Activated CD4-positive, alpha-beta memory T cell treated with anti-CD3 and anti-CD28 coated beads for 36 hours (primary cell): ENCODE measurements around the gene COL4A2. TPM values are rescaled to one million over a fixed set of nuclear protein-coding genes. Genes with fewer than 3 reads are reported as not detected.

ENCODE experiments used
- CTCF ChIA-PET: fragments of 350-600 bp; sonication (Branson Sonifier 250); formaldehyde crosslinking; loops from one replicate; lab custom pipeline; 2021; ENCODE audit warnings: antibody characterized with exemption, inconsistent platforms; lab: Charles Lee
- POLR2A ChIA-PET: fragments of 350-600 bp; sonication (Branson Sonifier 250); formaldehyde crosslinking; loops from one replicate; lab custom pipeline; 2021; ENCODE audit warnings: antibody characterized with exemption; lab: Charles Lee
- DNase-seq: peaks from one replicate; pipeline ENCODE4 v3.0.0-alpha.2; 2020
- H3K27ac Mint-ChIP-seq: one replicate; pipeline ENCODE4 v1.8.0; 2021; ENCODE audit warnings: mixed read lengths
- H3K27me3 Mint-ChIP-seq: one replicate; pipeline ENCODE4 v1.8.0; 2021; ENCODE audit warnings: mixed read lengths
- H3K36me3 Mint-ChIP-seq: one replicate; pipeline ENCODE4 v1.8.0; 2021; ENCODE audit warnings: mixed read lengths
- H3K4me1 Mint-ChIP-seq: one replicate; pipeline ENCODE4 v1.8.0; 2021; ENCODE audit warnings: low read depth, mixed read lengths
- H3K4me3 Mint-ChIP-seq: one replicate; pipeline ENCODE4 v1.8.0; 2021; ENCODE audit warnings: mild to moderate bottlenecking, mixed read lengths
- H3K9me3 Mint-ChIP-seq: one replicate; pipeline ENCODE4 v1.8.0; 2021; ENCODE audit warnings: mixed read lengths
- intact Hi-C: fragments of 100-400 bp; cut with micrococcal nuclease; formaldehyde crosslinking; loops from one replicate; pipeline ENCODE4 v1.15.1; 2023
- total RNA-seq, 2 experiments: library from RNA; stranded (reverse); gene quantifications; one replicate each; pipeline ENCODE4 v1.2.3, GENCODE V29; 2021

Gene COL4A2
- total RNA-seq, 2 experiments from 2014 or later = not detected

DNA sequence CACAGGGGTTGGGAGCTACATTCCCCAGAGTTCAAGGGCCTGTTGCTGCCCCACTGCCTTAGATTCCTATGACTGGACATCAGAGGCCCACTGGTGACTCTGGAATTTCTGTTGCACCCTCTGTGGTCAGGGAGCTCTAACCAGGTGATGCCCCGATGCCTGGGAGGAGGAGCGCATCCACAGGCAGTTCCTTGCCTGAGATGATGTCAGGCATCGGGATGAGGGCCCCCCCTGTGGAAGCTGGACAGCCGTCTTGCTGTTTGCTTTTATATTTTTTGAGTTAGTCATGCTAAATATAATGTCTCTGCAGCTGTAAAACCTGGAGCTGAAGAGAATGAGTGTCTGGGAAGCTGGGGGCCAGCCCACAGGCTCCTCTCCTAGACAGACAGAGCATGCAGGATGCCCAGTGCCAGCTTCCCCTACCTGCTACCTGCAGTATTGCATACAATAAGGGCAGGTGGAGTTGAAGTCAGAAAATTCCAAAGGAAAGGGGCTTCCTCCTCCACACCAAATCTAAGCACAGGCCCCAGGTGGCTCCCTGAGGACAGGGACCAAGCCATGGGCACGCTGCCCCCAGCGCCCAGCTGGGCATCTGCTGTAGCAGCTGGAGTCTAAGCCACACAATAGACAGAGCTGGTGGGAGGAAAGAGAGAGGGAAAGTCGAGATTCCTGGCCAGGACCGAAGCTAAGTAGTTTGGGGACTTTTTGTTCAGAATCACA lies 16.2 kb downstream of the COL4A2 start:
- ChIA-PET CTCF (no interaction called here), POLR2A (interaction anchor here (0.6 kb wide), 1 partner anchor 32 kb away, joined by 3 read pairs; no protein-coding TSS in a partner anchor)
- no peaks in the 10 kb centered on the region for H3K36me3 Mint-ChIP-seq
- H3K9me3 Mint-ChIP-seq = no peaks in the 10 kb centered on the region
- peaks cover 5% of the 10 kb centered on the region for H3K4me1 Mint-ChIP-seq
- intact Hi-C loops = no loop called here
- peaks cover 30% of the 10 kb centered on the region for H3K27me3 Mint-ChIP-seq
- H3K27ac Mint-ChIP-seq = no peak overlapping the region
- no peak for DNase-seq
- H3K4me3 Mint-ChIP-seq = no peak overlapping the region

DNA sequence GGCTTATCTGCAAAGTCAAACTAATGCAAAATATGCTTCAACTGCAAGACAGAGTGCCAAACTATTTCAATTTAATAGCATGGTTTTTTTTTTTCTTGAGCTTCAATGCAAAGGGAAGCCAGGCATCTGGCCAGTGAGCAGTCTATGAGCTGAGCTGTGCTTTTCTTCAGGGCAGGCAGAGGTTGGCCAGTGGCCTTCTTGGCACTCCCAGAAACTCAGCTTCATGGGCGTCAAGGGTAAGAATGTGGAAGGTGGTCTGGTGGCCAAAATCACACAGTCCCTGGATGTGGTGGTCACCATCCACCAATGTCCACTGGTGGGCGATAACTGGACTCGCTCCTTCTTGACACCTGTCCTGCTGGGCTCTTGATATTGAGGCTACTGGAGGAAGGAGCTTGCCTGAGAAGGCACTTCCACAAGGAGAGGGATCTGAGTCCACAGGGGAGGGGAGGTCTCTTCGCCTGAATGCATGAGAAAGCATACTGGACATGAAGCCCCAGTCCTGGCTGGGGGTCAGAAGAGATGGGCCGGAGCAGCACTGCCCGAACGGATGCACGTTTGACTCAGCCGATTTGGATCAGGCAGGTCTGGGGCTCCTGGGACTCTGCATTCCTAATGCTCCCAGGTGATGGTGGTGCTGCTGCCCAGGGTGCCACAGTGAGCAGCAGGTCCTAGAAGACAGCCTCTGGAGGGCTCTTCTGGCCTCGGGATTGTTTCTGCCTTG lies 17.1 kb downstream of the COL4A2 start:
- DNase-seq = no peak
- Mint-ChIP-seq H3K4me1 (peaks cover 5% of the 10 kb centered on the region), H3K9me3 (no peaks in the 10 kb centered on the region), H3K4me3 (no peak overlapping the region), H3K27ac (no peak overlapping the region), H3K27me3 (peaks cover 30% of the 10 kb centered on the region), H3K36me3 (no peaks in the 10 kb centered on the region)
- POLR2A ChIA-PET = no interaction called here
- CTCF ChIA-PET = no interaction called here
- intact Hi-C loops = no loop called here

DNA sequence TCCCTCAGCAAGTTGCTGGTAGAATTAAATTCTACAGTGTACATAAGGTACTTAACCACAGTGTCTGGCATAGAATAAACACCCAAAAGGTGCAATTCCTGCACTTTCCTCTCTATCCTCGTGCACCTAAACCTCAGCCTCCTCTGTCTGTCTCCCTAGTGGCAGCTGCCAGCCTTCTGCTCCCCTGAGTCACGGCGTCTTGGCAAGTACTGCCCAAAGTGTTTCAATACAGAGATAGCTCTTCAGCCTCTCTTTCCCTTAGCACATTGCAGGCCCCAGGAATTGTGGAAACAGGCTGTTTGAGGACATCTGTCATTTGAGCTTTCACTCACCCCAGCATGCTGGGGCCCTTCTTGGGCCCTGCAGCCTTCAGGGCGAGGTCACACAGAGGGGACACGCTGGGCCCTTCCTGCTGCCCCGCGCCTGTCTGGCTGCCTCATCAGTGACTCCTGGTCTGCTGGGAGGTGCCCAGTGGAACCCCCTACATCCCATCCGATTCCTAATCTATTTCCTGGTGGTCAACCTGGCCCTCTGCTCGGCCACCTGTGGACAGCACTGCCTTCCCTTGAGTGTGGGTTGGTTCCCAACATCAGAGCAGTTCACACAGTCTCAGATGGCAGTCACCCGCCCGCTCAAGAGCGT lies 19.3 kb downstream of the COL4A2 start:
- H3K9me3 Mint-ChIP-seq = no peaks in the 10 kb centered on the region
- H3K4me1 Mint-ChIP-seq = no peaks in the 10 kb centered on the region
- peaks cover 30% of the 10 kb centered on the region for H3K27me3 Mint-ChIP-seq
- no peaks in the 10 kb centered on the region for H3K36me3 Mint-ChIP-seq
- no peak overlapping the region for H3K4me3 Mint-ChIP-seq
- CTCF ChIA-PET = no interaction called here
- intact Hi-C loops = no loop called here
- DNase-seq = no peak
- POLR2A ChIA-PET = no interaction called here
- no peak overlapping the region for H3K27ac Mint-ChIP-seq

DNA sequence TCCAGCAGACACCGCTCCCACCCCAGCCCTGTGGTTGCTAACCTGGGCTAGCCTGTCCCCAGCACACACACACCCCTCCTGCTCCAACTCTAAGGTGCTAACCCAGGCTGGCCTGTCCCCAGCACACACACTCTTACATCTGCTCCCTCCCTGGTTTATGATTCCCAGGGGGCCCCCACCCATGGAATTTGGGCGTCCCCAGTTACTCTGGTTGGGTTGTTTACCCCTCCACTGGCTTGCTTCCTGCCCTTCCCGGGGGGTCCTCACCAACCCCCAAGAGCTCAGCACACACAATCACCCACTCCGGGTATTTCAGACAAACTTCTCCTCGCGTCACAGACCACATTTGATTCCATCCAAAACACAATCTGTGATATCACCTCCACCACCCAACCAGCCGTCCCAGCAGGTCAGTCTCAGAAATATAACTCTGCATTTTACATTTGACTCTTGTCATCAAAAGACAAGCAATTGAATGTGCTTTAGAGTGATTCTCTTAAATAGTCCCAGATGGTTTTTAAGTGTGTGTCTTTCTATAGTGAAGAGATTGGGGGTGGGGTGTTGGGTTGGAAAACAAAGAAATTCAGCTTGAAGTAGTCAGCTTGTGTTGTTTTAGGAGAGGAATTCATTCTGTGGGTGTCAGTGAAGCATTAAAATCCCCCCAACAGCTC lies 20.1 kb downstream of the COL4A2 start:
- Mint-ChIP-seq H3K36me3 (no peaks in the 10 kb centered on the region), H3K4me3 (no peak overlapping the region), H3K9me3 (no peaks in the 10 kb centered on the region), H3K27me3 (peaks cover 24% of the 10 kb centered on the region), H3K27ac (no peak overlapping the region), H3K4me1 (no peaks in the 10 kb centered on the region)
- ChIA-PET POLR2A (no interaction called here), CTCF (no interaction called here)
- intact Hi-C loops = no loop called here
- DNase-seq = no peak

DNA sequence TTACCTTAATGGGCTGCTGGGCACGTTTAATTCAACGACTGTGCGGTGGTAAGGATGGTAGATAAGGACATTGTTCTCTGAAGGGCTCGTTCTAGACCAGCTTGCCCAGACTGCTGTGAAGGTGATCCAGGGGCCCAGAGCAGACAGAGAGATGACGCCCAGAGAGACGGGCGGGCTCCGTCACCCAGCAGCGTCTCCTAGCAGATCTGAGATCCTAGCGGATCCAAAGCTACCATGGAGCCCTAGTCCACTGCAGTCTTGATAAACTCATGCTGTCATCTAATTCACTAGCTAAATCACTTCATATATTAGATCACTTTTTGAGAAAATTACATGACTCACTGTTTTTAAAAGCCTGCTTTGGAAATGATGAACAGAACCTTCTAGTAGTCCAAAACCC lies 21.5 kb downstream of the COL4A2 start:
- POLR2A ChIA-PET = no interaction called here
- H3K27ac Mint-ChIP-seq = no peak overlapping the region
- H3K9me3 Mint-ChIP-seq = no peaks in the 10 kb centered on the region
- H3K27me3 Mint-ChIP-seq = peaks cover 22% of the 10 kb centered on the region
- CTCF ChIA-PET = no interaction called here
- DNase-seq = no peak
- intact Hi-C loops = no loop called here
- no peaks in the 10 kb centered on the region for H3K4me1 Mint-ChIP-seq
- H3K36me3 Mint-ChIP-seq = no peaks in the 10 kb centered on the region
- H3K4me3 Mint-ChIP-seq = no peak overlapping the region

DNA sequence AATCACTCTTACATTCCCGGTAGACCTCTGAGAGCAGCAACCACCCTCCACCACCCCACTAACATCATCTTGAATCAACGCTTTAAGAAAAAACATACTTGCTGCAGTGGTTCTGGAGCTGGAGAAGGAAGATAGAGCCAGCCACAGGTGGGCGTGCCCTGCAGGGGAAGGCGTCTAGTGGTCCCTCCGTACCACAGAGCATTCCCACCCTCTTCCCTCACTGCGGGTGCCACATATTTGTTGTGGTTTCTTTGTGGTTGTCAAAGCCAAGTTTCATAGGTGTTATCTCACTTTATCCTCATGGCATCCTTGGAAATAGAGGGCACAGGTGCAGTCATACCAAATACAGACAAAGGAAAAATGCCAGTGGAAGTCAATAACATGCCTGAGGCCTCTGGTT lies 22.2 kb downstream of the COL4A2 start:
- no peak overlapping the region for H3K27ac Mint-ChIP-seq
- peaks cover 20% of the 10 kb centered on the region for H3K27me3 Mint-ChIP-seq
- ChIA-PET POLR2A (no interaction called here), CTCF (no interaction called here)
- H3K4me1 Mint-ChIP-seq = no peaks in the 10 kb centered on the region
- intact Hi-C loops = no loop called here
- H3K9me3 Mint-ChIP-seq = no peaks in the 10 kb centered on the region
- no peak for DNase-seq
- no peak overlapping the region for H3K4me3 Mint-ChIP-seq
- no peaks in the 10 kb centered on the region for H3K36me3 Mint-ChIP-seq

DNA sequence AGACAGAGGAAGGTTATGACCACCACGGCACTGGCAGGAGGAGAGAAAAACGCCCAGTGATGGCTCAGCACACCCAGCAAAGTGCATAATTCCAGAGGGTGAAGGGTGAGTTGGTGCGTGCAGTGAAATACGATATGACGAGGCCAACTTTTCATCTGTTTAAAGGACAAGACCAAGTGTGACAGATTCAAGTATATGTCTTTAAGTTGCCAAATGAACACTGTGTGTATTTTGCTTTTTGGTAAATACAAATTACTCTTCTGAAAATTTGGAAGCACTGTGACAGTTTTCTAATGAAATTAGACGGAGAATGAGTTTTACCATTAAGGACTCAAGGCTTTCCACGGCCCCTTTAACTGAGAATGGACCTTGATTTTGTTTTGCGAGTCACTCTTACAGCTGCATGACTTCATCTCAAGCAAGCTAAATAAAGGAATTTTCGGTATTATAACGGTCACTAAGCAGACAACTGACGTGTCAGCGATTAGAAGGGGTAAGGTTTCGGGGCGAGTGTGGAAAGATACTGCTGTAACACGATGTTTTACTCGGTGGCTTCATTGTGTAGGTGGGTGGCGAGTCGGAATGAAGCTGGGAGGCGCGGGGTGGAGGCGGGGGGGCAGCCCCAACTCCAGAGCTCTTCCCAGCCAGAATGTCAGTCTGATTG lies 22.8 kb downstream of the COL4A2 start:
- H3K36me3 Mint-ChIP-seq = no peaks in the 10 kb centered on the region
- DNase-seq = no peak
- ChIA-PET POLR2A (no interaction called here), CTCF (no interaction called here)
- no peak overlapping the region for H3K4me3 Mint-ChIP-seq
- intact Hi-C loops = no loop called here
- H3K27ac Mint-ChIP-seq = no peak overlapping the region
- H3K27me3 Mint-ChIP-seq = peaks cover 16% of the 10 kb centered on the region
- no peaks in the 10 kb centered on the region for H3K4me1 Mint-ChIP-seq
- peaks cover 5% of the 10 kb centered on the region for H3K9me3 Mint-ChIP-seq

DNA sequence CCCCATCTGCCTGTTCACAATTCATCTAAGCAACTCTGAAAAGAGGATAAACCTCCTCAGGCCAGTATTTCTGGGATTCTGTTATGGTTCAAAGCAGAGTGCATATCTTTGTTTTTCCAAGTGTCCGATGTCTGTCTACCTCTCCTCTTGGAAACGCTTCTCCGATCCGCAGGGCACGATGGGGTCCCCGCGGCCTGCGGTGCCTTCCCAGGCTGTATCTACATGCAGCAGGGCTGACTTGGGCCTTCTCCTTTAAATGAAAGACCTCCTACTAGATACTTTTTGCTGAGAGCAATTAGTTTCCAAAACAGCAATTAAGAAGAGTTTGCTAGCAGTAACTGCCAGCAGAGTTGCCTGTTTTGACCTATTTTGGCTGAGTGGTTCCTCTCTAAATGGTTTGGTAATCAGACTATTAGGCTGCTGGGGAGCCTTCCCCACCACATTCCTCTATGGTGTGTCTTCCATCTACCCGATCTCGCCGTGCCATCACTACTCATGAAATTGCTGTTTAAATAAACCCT lies 23.5 kb downstream of the COL4A2 start:
- DNase-seq = no peak
- intact Hi-C loops = no loop called here
- ChIA-PET POLR2A (no interaction called here), CTCF (no interaction called here)
- Mint-ChIP-seq H3K4me1 (no peaks in the 10 kb centered on the region), H3K27ac (no peak overlapping the region), H3K4me3 (no peak overlapping the region), H3K27me3 (peaks cover 18% of the 10 kb centered on the region), H3K9me3 (peaks cover 10% of the 10 kb centered on the region), H3K36me3 (no peaks in the 10 kb centered on the region)

DNA sequence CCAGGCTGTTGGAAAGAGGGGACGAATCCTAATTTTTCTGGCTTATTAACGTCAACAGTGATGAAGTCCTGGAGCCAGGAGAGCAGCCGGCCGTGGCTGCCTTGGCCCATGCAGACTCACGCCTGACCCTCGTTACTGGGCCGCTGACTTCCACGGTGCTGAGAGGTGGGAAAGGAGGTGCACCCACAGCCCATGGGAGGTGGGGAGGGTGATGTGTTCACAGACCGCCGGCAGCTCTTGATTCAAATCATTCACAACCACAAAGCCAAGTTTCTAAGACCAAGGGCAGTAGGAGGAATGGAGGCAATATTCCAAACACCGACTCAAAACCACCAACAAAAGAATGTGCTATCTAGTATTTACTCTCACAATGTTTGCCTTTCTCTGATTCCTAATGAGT lies 24.3 kb downstream of the COL4A2 start:
- H3K27me3 Mint-ChIP-seq = peaks cover 16% of the 10 kb centered on the region
- peaks cover 10% of the 10 kb centered on the region for H3K9me3 Mint-ChIP-seq
- no peaks in the 10 kb centered on the region for H3K4me1 Mint-ChIP-seq
- intact Hi-C loops = no loop called here
- no peak overlapping the region for H3K27ac Mint-ChIP-seq
- ChIA-PET CTCF (no interaction called here), POLR2A (no interaction called here)
- H3K4me3 Mint-ChIP-seq = no peak overlapping the region
- no peak for DNase-seq
- no peaks in the 10 kb centered on the region for H3K36me3 Mint-ChIP-seq

DNA sequence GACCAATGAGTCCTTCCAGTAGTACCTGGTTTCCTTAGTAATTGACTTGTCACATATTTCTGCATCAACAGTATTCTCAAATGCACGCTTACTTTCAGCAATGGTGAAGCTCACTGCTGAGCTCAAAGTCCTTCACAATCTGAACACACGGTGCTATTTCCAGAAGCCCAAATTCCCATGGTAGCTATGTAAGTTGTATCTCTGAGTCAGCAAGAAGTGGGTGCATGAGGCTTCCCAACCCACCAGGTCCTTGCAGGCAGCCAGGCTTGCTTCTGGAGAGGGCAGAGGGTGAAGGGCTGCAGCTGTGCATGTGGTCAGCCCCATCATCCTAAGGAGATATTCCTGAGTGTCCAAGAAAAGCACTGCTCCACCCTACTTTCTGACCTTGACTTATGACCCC lies 25.7 kb downstream of the COL4A2 start:
- Mint-ChIP-seq H3K27ac (no peak overlapping the region), H3K9me3 (peaks cover 10% of the 10 kb centered on the region), H3K36me3 (no peaks in the 10 kb centered on the region), H3K27me3 (peaks cover 9% of the 10 kb centered on the region), H3K4me1 (no peaks in the 10 kb centered on the region), H3K4me3 (no peak overlapping the region)
- intact Hi-C loops = no loop called here
- no peak for DNase-seq
- ChIA-PET CTCF (no interaction called here), POLR2A (no interaction called here)

DNA sequence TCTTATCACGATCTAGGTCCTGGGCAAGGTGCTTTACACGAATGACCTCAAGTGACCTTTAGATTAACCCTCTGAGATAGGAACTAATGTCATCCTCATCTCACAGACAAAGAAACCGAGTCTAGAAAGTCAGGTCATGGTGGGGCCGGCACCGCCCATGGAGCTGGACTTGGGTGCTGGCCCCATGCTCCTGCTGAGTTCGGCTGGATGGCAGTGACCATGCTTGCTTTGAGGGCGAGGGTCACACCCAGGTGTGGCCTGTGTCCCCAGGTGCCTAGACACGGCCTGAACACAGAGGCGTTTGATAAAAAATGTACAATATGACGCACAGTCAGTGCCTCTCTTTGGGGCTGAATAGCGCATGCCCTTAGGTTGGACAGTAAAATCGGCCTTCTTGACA lies 26.8 kb downstream of the COL4A2 start:
- H3K27ac Mint-ChIP-seq = no peak overlapping the region
- no peak for DNase-seq
- H3K4me1 Mint-ChIP-seq = peaks cover 2% of the 10 kb centered on the region
- peaks cover 15% of the 10 kb centered on the region for H3K27me3 Mint-ChIP-seq
- H3K9me3 Mint-ChIP-seq = peaks cover 10% of the 10 kb centered on the region
- intact Hi-C loops = no loop called here
- no peak overlapping the region for H3K4me3 Mint-ChIP-seq
- CTCF ChIA-PET = no interaction called here
- no peaks in the 10 kb centered on the region for H3K36me3 Mint-ChIP-seq
- POLR2A ChIA-PET = no interaction called here

DNA sequence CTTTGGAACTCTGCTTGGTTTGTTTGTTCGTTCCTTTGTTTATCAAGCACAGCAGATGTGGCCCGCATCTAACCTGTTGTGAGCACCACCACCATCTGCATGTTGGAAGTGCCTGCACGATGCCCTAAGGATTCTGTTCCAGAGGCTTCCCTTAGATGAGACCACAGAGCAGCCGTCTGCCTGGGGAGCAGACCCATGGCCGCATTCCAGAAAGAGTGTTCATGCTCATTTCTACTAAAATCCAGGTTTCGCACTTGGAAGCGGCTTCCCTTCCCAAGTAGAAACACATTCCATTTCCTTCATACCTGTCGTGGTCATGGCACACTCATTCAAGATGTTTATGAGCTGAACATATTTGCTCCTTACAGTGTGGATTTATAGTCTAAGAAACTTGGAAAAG lies 27.2 kb downstream of the COL4A2 start:
- H3K9me3 Mint-ChIP-seq = peaks cover 10% of the 10 kb centered on the region
- H3K4me3 Mint-ChIP-seq = no peak overlapping the region
- H3K4me1 Mint-ChIP-seq = peaks cover 5% of the 10 kb centered on the region
- no peaks in the 10 kb centered on the region for H3K36me3 Mint-ChIP-seq
- DNase-seq = no peak
- POLR2A ChIA-PET = no interaction called here
- H3K27ac Mint-ChIP-seq = no peak overlapping the region
- CTCF ChIA-PET = no interaction called here
- H3K27me3 Mint-ChIP-seq = peaks cover 18% of the 10 kb centered on the region
- intact Hi-C loops = no loop called here
